Measurements from ENCODE around the gene JADE2. TPM values are rescaled to one million over a fixed set of nuclear protein-coding genes. Genes with fewer than 3 reads are reported as not detected.

JADE2 gene
- total RNA-seq, 1 donor from 2014 or later = 30.3 TPM

GRCh38 chr5:134527156-134527960 lies 1.9 kb downstream of the JADE2 start:
- Histone ChIP-seq H3K4me2 (ENCODE audit: low read length) (peak overlapping the region; percentile 93), H3K4me1 (ENCODE audit: insufficient read depth, low read length) (peaks cover 14% of the 10 kb centered on the region), H3K27me3 (ENCODE audit: insufficient read depth, low read length) (peaks cover 3% of the 10 kb centered on the region), H3K27ac (ENCODE audit: low read depth, low read length) (peak overlapping the region; percentile 68), H4K20me1 (ENCODE audit: insufficient read depth, low read length) (peaks cover 30% of the 10 kb centered on the region), H3K36me3 (ENCODE audit: insufficient read depth, low read length) (no peaks in the 10 kb centered on the region), H3K4me3 (ENCODE audit: insufficient read depth, low read depth, low read length) (peak overlapping the region; percentile 74), H3K9ac (ENCODE audit: low read length) (peak overlapping the region; percentile 80), H2AFZ (ENCODE audit: low read depth, low read length) (peak overlapping the region; percentile 80), H3K79me2 (ENCODE audit: insufficient read depth, low read length) (peaks cover 32% of the 10 kb centered on the region), H3K9me3 (ENCODE audit: insufficient read depth, low read depth, low read length) (no peaks in the 10 kb centered on the region)
- H3K27ac Mint-ChIP-seq (ENCODE audit: unreplicated experiment) = peak overlapping the region; percentile 18
- H3K36me3 Mint-ChIP-seq (ENCODE audit: low read depth, unreplicated experiment) = no peaks in the 10 kb centered on the region
- no peaks in the 10 kb centered on the region for H3K9me3 Mint-ChIP-seq (ENCODE audit: unreplicated experiment)
- H3K27me3 Mint-ChIP-seq (ENCODE audit: low read depth, unreplicated experiment) = no peaks in the 10 kb centered on the region
- H3K4me1 Mint-ChIP-seq (ENCODE audit: low read depth, unreplicated experiment) = peaks cover 22% of the 10 kb centered on the region
- peak overlapping the region; percentile 88 for H3K4me3 Mint-ChIP-seq (ENCODE audit: unreplicated experiment)
- peak; percentile 25 for TF ChIP-seq CTCF (IDR thresholded peaks at IDR 0.05; ENCODE audit: insufficient read depth, low read depth, low read length)
- TF ChIP-seq EZH2 (IDR thresholded peaks at IDR 0.05; ENCODE audit: insufficient read depth, low read length) = no peak
- DNase-seq (ENCODE audit: low read depth) (peak; percentile 78), FAIRE-seq (no peak)

- Histone ChIP-seq H3K27me3 (ENCODE audit: insufficient read depth, low read length) (no peaks in the 10 kb centered on the region), H3K4me1 (ENCODE audit: insufficient read depth, low read length) (peaks cover 14% of the 10 kb centered on the region), H4K20me1 (ENCODE audit: insufficient read depth, low read length) (peaks cover 36% of the 10 kb centered on the region), H3K36me3 (ENCODE audit: insufficient read depth, low read length) (no peaks in the 10 kb centered on the region), H3K79me2 (ENCODE audit: insufficient read depth, low read length) (peaks cover 38% of the 10 kb centered on the region), H2AFZ (ENCODE audit: low read depth, low read length) (peak overlapping the region; percentile 73), H3K27ac (ENCODE audit: low read depth, low read length) (no peak overlapping the region), H3K4me3 (ENCODE audit: insufficient read depth, low read depth, low read length) (peak overlapping the region; percentile 74), H3K4me2 (ENCODE audit: low read length) (peak overlapping the region; percentile 93), H3K9me3 (ENCODE audit: insufficient read depth, low read depth, low read length) (no peaks in the 10 kb centered on the region), H3K9ac (ENCODE audit: low read length) (peak overlapping the region; percentile 80)
- FAIRE-seq (no peak), DNase-seq (ENCODE audit: low read depth) (no peak)
- Mint-ChIP-seq H3K9me3 (ENCODE audit: unreplicated experiment) (no peaks in the 10 kb centered on the region), H3K4me3 (ENCODE audit: unreplicated experiment) (peak overlapping the region; percentile 88), H3K4me1 (ENCODE audit: low read depth, unreplicated experiment) (peaks cover 22% of the 10 kb centered on the region), H3K36me3 (ENCODE audit: low read depth, unreplicated experiment) (no peaks in the 10 kb centered on the region), H3K27me3 (ENCODE audit: low read depth, unreplicated experiment) (no peaks in the 10 kb centered on the region), H3K27ac (ENCODE audit: unreplicated experiment) (peak overlapping the region; percentile 18)
- TF ChIP-seq EZH2 (IDR thresholded peaks at IDR 0.05; ENCODE audit: insufficient read depth, low read length) = no peak
- no peak for TF ChIP-seq CTCF (IDR thresholded peaks at IDR 0.05; ENCODE audit: insufficient read depth, low read depth, low read length)
These were observed 2.5 kb downstream of the JADE2 start for GRCh38 chr5:134527961-134528424.

- H3K4me1 Mint-ChIP-seq (ENCODE audit: low read depth, unreplicated experiment) = peaks cover 22% of the 10 kb centered on the region
- no peak for TF ChIP-seq CTCF (IDR thresholded peaks at IDR 0.05; ENCODE audit: insufficient read depth, low read depth, low read length)
- no peak for TF ChIP-seq EZH2 (IDR thresholded peaks at IDR 0.05; ENCODE audit: insufficient read depth, low read length)
- H3K79me2 ChIP-seq (ENCODE audit: insufficient read depth, low read length) = peaks cover 43% of the 10 kb centered on the region
- no peak overlapping the region for H3K4me3 ChIP-seq (ENCODE audit: insufficient read depth, low read depth, low read length)
- H3K9ac ChIP-seq (ENCODE audit: low read length) = no peak overlapping the region
- H3K27me3 ChIP-seq (ENCODE audit: insufficient read depth, low read length) = no peaks in the 10 kb centered on the region
- no peaks in the 10 kb centered on the region for H3K36me3 Mint-ChIP-seq (ENCODE audit: low read depth, unreplicated experiment)
- H2AFZ ChIP-seq (ENCODE audit: low read depth, low read length) = no peak overlapping the region
- H3K9me3 ChIP-seq (ENCODE audit: insufficient read depth, low read depth, low read length) = no peaks in the 10 kb centered on the region
- H3K4me3 Mint-ChIP-seq (ENCODE audit: unreplicated experiment) = peak overlapping the region; percentile 88
- no peak for FAIRE-seq
- no peak overlapping the region for H3K27ac ChIP-seq (ENCODE audit: low read depth, low read length)
- peaks cover 40% of the 10 kb centered on the region for H4K20me1 ChIP-seq (ENCODE audit: insufficient read depth, low read length)
- no peaks in the 10 kb centered on the region for H3K27me3 Mint-ChIP-seq (ENCODE audit: low read depth, unreplicated experiment)
- peak overlapping the region; percentile 93 for H3K4me2 ChIP-seq (ENCODE audit: low read length)
- no peak overlapping the region for H3K27ac Mint-ChIP-seq (ENCODE audit: unreplicated experiment)
- H3K4me1 ChIP-seq (ENCODE audit: insufficient read depth, low read length) = peaks cover 14% of the 10 kb centered on the region
- H3K9me3 Mint-ChIP-seq (ENCODE audit: unreplicated experiment) = no peaks in the 10 kb centered on the region
- no peak for DNase-seq (ENCODE audit: low read depth)
- no peaks in the 10 kb centered on the region for H3K36me3 ChIP-seq (ENCODE audit: insufficient read depth, low read length)
These were observed 3.1 kb downstream of the JADE2 start for GRCh38 chr5:134528556-134528955.
